ENCODE results near the gene UBXN11.

Gene UBXN11

GRCh38 chr1:26287033-26287711 lies 19.3 kb downstream of the UBXN11 start:
- no peak for TF ChIP-seq GATA3 (IDR thresholded peaks at IDR 0.05; ENCODE audit: low read depth, low read length)
- TF ChIP-seq GATA2 (IDR thresholded peaks at IDR 0.05; ENCODE audit: low read depth, low read length) = no peak

GRCh38 chr1:26286064-26286416 lies 20.4 kb downstream of the UBXN11 start:
- TF ChIP-seq GATA3 (IDR thresholded peaks at IDR 0.05; ENCODE audit: low read depth, low read length) = no peak
- TF ChIP-seq GATA2 (IDR thresholded peaks at IDR 0.05; ENCODE audit: low read depth, low read length) = no peak

GRCh38 chr1:26285366-26286063 lies 20.9 kb downstream of the UBXN11 start:
- TF ChIP-seq GATA3 (IDR thresholded peaks at IDR 0.05; ENCODE audit: low read depth, low read length) = no peak

GRCh38 chr1:26284597-26285347 lies 21.7 kb downstream of the UBXN11 start:
- TF ChIP-seq GATA2 (IDR thresholded peaks at IDR 0.05; ENCODE audit: low read depth, low read length) = no peak
- TF ChIP-seq GATA3 (IDR thresholded peaks at IDR 0.05; ENCODE audit: low read depth, low read length) = no peak

GRCh38 chr1:26283871-26284596 lies 22.4 kb downstream of the UBXN11 start:
- TF ChIP-seq GATA2 (IDR thresholded peaks at IDR 0.05; ENCODE audit: low read depth, low read length) = no peak
- TF ChIP-seq GATA3 (IDR thresholded peaks at IDR 0.05; ENCODE audit: low read depth, low read length) = no peak

GRCh38 chr1:26283279-26283853 lies 23.1 kb downstream of the UBXN11 start:
- no peak for TF ChIP-seq GATA2 (IDR thresholded peaks at IDR 0.05; ENCODE audit: low read depth, low read length)
- TF ChIP-seq GATA3 (IDR thresholded peaks at IDR 0.05; ENCODE audit: low read depth, low read length) = no peak

- TF ChIP-seq GATA2 (IDR thresholded peaks at IDR 0.05; ENCODE audit: low read depth, low read length) = no peak
- TF ChIP-seq GATA3 (IDR thresholded peaks at IDR 0.05; ENCODE audit: low read depth, low read length) = no peak
These were observed 24.0 kb downstream of the UBXN11 start for GRCh38 chr1:26282401-26282918.

- TF ChIP-seq GATA2 (IDR thresholded peaks at IDR 0.05; ENCODE audit: low read depth, low read length) (no peak), GATA3 (IDR thresholded peaks at IDR 0.05; ENCODE audit: low read depth, low read length) (no peak)
These were observed 24.5 kb downstream of the UBXN11 start for GRCh38 chr1:26281971-26282370.

- TF ChIP-seq GATA3 (IDR thresholded peaks at IDR 0.05; ENCODE audit: low read depth, low read length) = no peak
These were observed 25.1 kb downstream of the UBXN11 start for GRCh38 chr1:26281091-26281958.

GRCh38 chr1:26280333-26281042 lies 25.9 kb downstream of the UBXN11 start:
- TF ChIP-seq GATA3 (IDR thresholded peaks at IDR 0.05; ENCODE audit: low read depth, low read length) (no peak), GATA2 (IDR thresholded peaks at IDR 0.05; ENCODE audit: low read depth, low read length) (no peak)

- no peak for TF ChIP-seq GATA3 (IDR thresholded peaks at IDR 0.05; ENCODE audit: low read depth, low read length)
- no peak for TF ChIP-seq GATA2 (IDR thresholded peaks at IDR 0.05; ENCODE audit: low read depth, low read length)
These were observed 26.7 kb downstream of the UBXN11 start, which contains the start of gene SH3BGRL3 for GRCh38 chr1:26279456-26280332. Gene SH3BGRL3 (plus strand): TSS chr1:26280086. CDS start chr1:26280156, 70 bp downstream.
